Cardiac ventricle fibroblast (primary cell): ENCODE measurements around the gene FGF4. TPM values are rescaled to one million over a fixed set of nuclear protein-coding genes. Genes with fewer than 3 reads are reported as not detected.

Experiments used
- total RNA-seq: library from RNA; depleted of rRNA; stranded (reverse); fragments of >200 nt; gene quantifications from 2 replicates; pipeline ENCODE4 v1.2.3, GENCODE V29; 2015

The FGF4 gene, protein sequence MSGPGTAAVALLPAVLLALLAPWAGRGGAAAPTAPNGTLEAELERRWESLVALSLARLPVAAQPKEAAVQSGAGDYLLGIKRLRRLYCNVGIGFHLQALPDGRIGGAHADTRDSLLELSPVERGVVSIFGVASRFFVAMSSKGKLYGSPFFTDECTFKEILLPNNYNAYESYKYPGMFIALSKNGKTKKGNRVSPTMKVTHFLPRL
- not detected in 2 replicates for total RNA-seq

DNA sequence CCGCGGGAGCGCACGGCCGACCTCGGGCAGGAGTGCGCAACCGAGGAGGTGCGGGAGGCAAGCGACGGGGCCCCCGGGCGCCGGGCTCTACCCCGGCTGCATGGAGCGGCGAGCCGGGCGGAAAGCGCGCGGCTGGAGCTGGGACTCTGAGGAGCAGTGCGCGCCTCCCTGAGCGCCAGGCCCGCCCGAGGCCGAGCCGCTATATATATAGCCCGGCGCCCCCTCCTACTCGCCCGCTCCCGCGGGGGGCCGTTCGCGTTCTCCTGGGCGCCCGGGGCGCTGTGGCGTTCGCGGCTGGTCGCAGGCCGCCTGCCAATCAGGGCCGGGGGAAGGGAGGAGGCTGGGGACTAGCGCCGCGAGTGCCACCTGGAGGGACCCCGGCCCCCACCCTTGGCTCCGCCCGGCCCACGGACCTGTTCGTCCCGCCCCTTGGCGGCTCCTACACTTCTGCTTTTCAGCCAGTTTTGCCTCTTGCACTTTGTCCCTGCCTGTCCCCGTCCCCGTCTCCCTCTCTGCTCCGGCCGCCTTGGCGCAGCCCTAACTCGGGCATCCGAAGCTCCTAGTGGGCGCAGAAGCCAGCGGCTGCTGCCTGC lies at the start of gene FGF4:
FGF4 (minus strand) TSS at position 179 of the 593 bp plus-strand sequence. CDS start 257 bp downstream, outside the sequence.

GRCh38 chr11:69818603-69819441 lies 43.7 kb upstream of the FGF4 start, which contains the start of gene FGF3:
Gene FGF3, minus strand, starts transcription at chr11:69819416. Its CDS starts 483 bp downstream, at chr11:69818933.

Other genes starting within 250 kb of the FGF4 start
- gene CCND1, start 134.2 kb downstream of the FGF4 start, total RNA-seq, result 83.2 and 91.5 TPM in 2 replicates
- gene LTO1, start 100.0 kb downstream of the FGF4 start, total RNA-seq, result 8.9 and 10.9 TPM in 2 replicates
- gene FGF19, start 71.3 kb downstream of the FGF4 start, total RNA-seq, result not detected in 2 replicates
- gene FGF3, start 44.1 kb upstream of the FGF4 start, total RNA-seq, result not detected in 2 replicates